Measurements from ENCODE around the gene IHH. TPM values are rescaled to one million over a fixed set of nuclear protein-coding genes. Genes with fewer than 3 reads are reported as not detected.

The IHH gene
- total RNA-seq, 4 donors from 2014 or later: 0.38 TPM; not detected in 3

GRCh38 chr2:219056896-219057708 lies 3.6 kb downstream of the IHH start:
- H3K27ac ChIP-seq: no peak overlapping the region
- no peaks in the 10 kb centered on the region for H3K36me3 ChIP-seq
- DNase-seq: no peak
- no peaks in the 10 kb centered on the region for H3K9me3 ChIP-seq
- 28% methylated on average over 5 of the region's 40 CpGs; no CpG with 5 or more reads in 1 of the 2 donors for WGBS, 2 donors
- H3K4me1 ChIP-seq: peaks cover 34 to 46% (median 40%) of the 10 kb centered on the region in 3 donors
- peak overlapping the region in 2 of 4 donors; percentile 8 to 39 for H3K4me3 ChIP-seq
- TF ChIP-seq POLR2A (IDR thresholded peaks at IDR 0.05) (no peak), CTCF (IDR thresholded peaks at IDR 0.05) (no peak)
- intact Hi-C loops (cut with DNase I): loop anchor here (5.0 to 10.0 kb wide), 2 partner anchors 95 to 248 kb away; partner anchors contain the start of gene PTPRN
- H3K27me3 ChIP-seq: peaks cover 15 to 98% (median 39%) of the 10 kb centered on the region in 4 donors

GRCh38 chr2:219056176-219056895 lies 4.4 kb downstream of the IHH start:
- no peak for TF ChIP-seq CTCF (IDR thresholded peaks at IDR 0.05)

GRCh38 chr2:219054956-219055903 lies 5.5 kb downstream of the IHH start:
- no peak overlapping the region for H3K4me3 ChIP-seq
- no peak for DNase-seq
- WGBS, 2 donors: 71 to 80% methylated on average over 3 to 6 of the region's 43 CpGs

More at GRCh38 chr2:219056176-219056895, 4.4 kb downstream of the IHH start:
- Histone ChIP-seq H3K36me3 (no peaks in the 10 kb centered on the region), H3K9me3 (no peaks in the 10 kb centered on the region), H3K4me3 (no peak overlapping the region), H3K27ac (no peak overlapping the region), H3K27me3 (peaks cover 15 to 98% (median 37%) of the 10 kb centered on the region in 4 donors), H3K4me1 (peaks cover 34 to 44% (median 40%) of the 10 kb centered on the region in 3 donors)
- 58 to 63% methylated on average over 8 to 9 of the region's 9 CpGs for WGBS, 2 donors
- DNase-seq: no peak
- intact Hi-C loops (cut with DNase I): loop anchor here (5.0 to 10.0 kb wide), 2 partner anchors 96 to 248 kb away; partner anchors contain the start of gene PTPRN

GRCh38 chr2:219049282-219049681 lies 11.4 kb downstream of the IHH start:
- H3K9me3 ChIP-seq: no peaks in the 10 kb centered on the region
- DNase-seq: no peak
- H3K36me3 ChIP-seq: no peaks in the 10 kb centered on the region
- 70 to 86% methylated on average over 2 of the region's 6 CpGs for WGBS, 2 donors
- intact Hi-C loops (cut with DNase I): no loop called here
- H3K4me3 ChIP-seq: no peak overlapping the region
- H3K4me1 ChIP-seq: no peaks in the 10 kb centered on the region
- no peak overlapping the region for H3K27ac ChIP-seq
- TF ChIP-seq CTCF (IDR thresholded peaks at IDR 0.05) (no peak), POLR2A (IDR thresholded peaks at IDR 0.05) (no peak)
- H3K27me3 ChIP-seq: peaks cover 0 to 96% (median 4%) of the 10 kb centered on the region in 4 donors

More at GRCh38 chr2:219054956-219055903, 5.5 kb downstream of the IHH start:
- no peaks in the 10 kb centered on the region for H3K36me3 ChIP-seq
- no peak overlapping the region for H3K27ac ChIP-seq
- no peaks in the 10 kb centered on the region for H3K9me3 ChIP-seq
- intact Hi-C loops (cut with DNase I): loop anchor here (5.0 to 10.0 kb wide), 2 partner anchors 97 to 250 kb away; partner anchors contain the start of gene PTPRN
- peaks cover 13 to 98% (median 33%) of the 10 kb centered on the region in 4 donors for H3K27me3 ChIP-seq
- TF ChIP-seq POLR2A (IDR thresholded peaks at IDR 0.05): no peak
- no peak for TF ChIP-seq CTCF (IDR thresholded peaks at IDR 0.05)
- H3K4me1 ChIP-seq: peaks cover 30 to 33% (median 30%) of the 10 kb centered on the region in 3 donors

Measured in esophagus squamous epithelium (tissue), 5 donors.